SK-N-SH (cell line): ENCODE data around the gene APOL6. TPM values are rescaled to one million over a fixed set of nuclear protein-coding genes. Genes with fewer than 3 reads are reported as not detected.

Source experiments
- CTCF ChIA-PET: fragments of 300-600, 350-600 bp; formaldehyde crosslinking; extraction: SDS; loops from one replicate; lab custom pipeline; 2021; lab: Yijun Ruan, JAX
- POLR2A ChIA-PET: fragments of 350-600 bp; sonication (Branson Sonifier 250); formaldehyde crosslinking; extraction: SDS; loops from one replicate; lab custom pipeline; 2020; ENCODE audit warnings: antibody characterized with exemption, inconsistent platforms; lab: Yijun Ruan, JAX
- DNase-seq: peaks from one replicate; pipeline ENCODE4 v3.0.0; 2012
- H2AFZ ChIP-seq: fragments of 200-600 bp; sonication (generic); 2 replicates; pipeline ENCODE4 v1.8.1; 2016; ENCODE audit warnings: antibody characterized with exemption, mild to moderate bottlenecking, low read depth
- H3F3A ChIP-seq: fragments of 200-600 bp; sonication (generic); replicated peaks from 2 replicates; pipeline ENCODE3; 2016; ENCODE audit warnings: antibody characterized with exemption, mild to moderate bottlenecking; ENCODE audit not compliant: insufficient read depth
- H3K27ac ChIP-seq, 2 experiments: fragments of 200-500 bp in 1 of 2; fragments of 200-600 bp in 1 of 2; sonication (Bioruptor generic) in 1 of 2; sonication (generic), shearing (Covaris generic) in 1 of 2; 2 replicates each; pipeline versions ENCODE4 v1.5.1 to v1.6.1; 2014 to 2016; ENCODE audit warnings: low read depth in 2 of 2, inconsistent platforms in 1 of 2, low read length in 1 of 2, mild to moderate bottlenecking in 1 of 2, mixed read lengths in 1 of 2
- H3K27me3 ChIP-seq: fragments of 200-600 bp; sonication (generic), shearing (Covaris generic); 2 replicates; pipeline ENCODE4 v1.6.1; 2016; ENCODE audit warnings: mixed run types; ENCODE audit not compliant: insufficient read depth
- H3K36me3 ChIP-seq, 2 experiments: fragments of 200-500 bp in 1 of 2; fragments of 200-600 bp in 1 of 2; sonication (Bioruptor generic) in 1 of 2; sonication (generic) in 1 of 2; replicated peaks in 1 of 2; 2 replicates each; pipeline versions ENCODE3 to v1.5.1; 2014 to 2016; ENCODE audit warnings: low read length in 1 of 2, mild to moderate bottlenecking in 1 of 2; ENCODE audit not compliant: insufficient read depth in 2 of 2, control insufficient read depth in 1 of 2
- H3K4me1 ChIP-seq, 2 experiments: fragments of 200-500 bp in 1 of 2; fragments of 200-600 bp in 1 of 2; sonication (Bioruptor generic) in 1 of 2; sonication (generic), shearing (Covaris generic) in 1 of 2; 2 replicates each; pipeline versions ENCODE4 v1.5.1 to v1.6.1; 2014 to 2016; ENCODE audit warnings: low read depth in 1 of 2, low read length in 1 of 2, mixed run types in 1 of 2; ENCODE audit not compliant: insufficient read depth in 2 of 2, control insufficient read depth in 1 of 2
- H3K4me2 ChIP-seq: fragments of 200-600 bp; sonication (generic), shearing (Covaris generic); 2 replicates; pipeline ENCODE4 v1.6.1; 2017; ENCODE audit warnings: mixed run types
- H3K4me3 ChIP-seq, 2 experiments: fragments of 200-500 bp in 1 of 2; fragments of 200-600 bp in 1 of 2; sonication (Bioruptor generic) in 1 of 2; sonication (generic), shearing (Covaris generic) in 1 of 2; 2 replicates each; pipeline versions ENCODE4 v1.5.1 to v1.8.1; 2014 to 2016; ENCODE audit warnings: low read depth in 2 of 2, inconsistent platforms in 1 of 2, low read length in 1 of 2, mild to moderate bottlenecking in 1 of 2, mixed read lengths in 1 of 2, moderate library complexity in 1 of 2
- H3K79me2 ChIP-seq: fragments of 200-600 bp; sonication (generic); 2 replicates; pipeline ENCODE4 v1.8.1; 2017; ENCODE audit warnings: mild to moderate bottlenecking; ENCODE audit not compliant: insufficient read depth
- H3K9ac ChIP-seq: fragments of 200-600 bp; sonication (generic); 2 replicates; pipeline ENCODE4 v1.6.1; 2017; ENCODE audit warnings: mixed run types
- H3K9me2 ChIP-seq: fragments of 200-600 bp; sonication (generic); 2 replicates; pipeline ENCODE4 v1.6.1; 2017; ENCODE audit warnings: mixed run types
- H3K9me3 ChIP-seq: fragments of 200-600 bp; sonication (generic); 2 replicates; pipeline ENCODE4 v1.6.1; 2017; ENCODE audit warnings: mixed run types, mild to moderate bottlenecking, moderate library complexity
- H4K20me1 ChIP-seq: fragments of 200-600 bp; sonication (generic); 2 replicates; pipeline ENCODE4 v1.6.1; 2017; ENCODE audit warnings: mild to moderate bottlenecking, mixed run types; ENCODE audit not compliant: insufficient read depth
- CHD2 ChIP-seq: fragments of 150-350 bp; IDR thresholded peaks from 2 replicates; pipeline ENCODE4 v1.6.1; 2018; ENCODE audit warnings: low read length; ENCODE audit not compliant: partially characterized antibody
- CTCF ChIP-seq: fragments of 200-600 bp; sonication (generic); IDR thresholded peaks from 2 replicates; pipeline ENCODE4 v1.6.1; 2017; ENCODE audit warnings: antibody characterized with exemption, mild to moderate bottlenecking, moderate library complexity
- ELF1 ChIP-seq: IDR thresholded peaks from 2 replicates; pipeline ENCODE4 v1.4.0; 2012
- GATA2 ChIP-seq: sonication (generic); formaldehyde crosslinking; IDR thresholded peaks from 2 replicates; pipeline ENCODE4 v1.5.0; 2020; ENCODE audit warnings: mild to moderate bottlenecking, missing genetic modification reagents
- JUND ChIP-seq: IDR thresholded peaks from 2 replicates; pipeline ENCODE4 v1.4.0; 2012
- MAX ChIP-seq: IDR thresholded peaks from 2 replicates; pipeline ENCODE4 v1.4.0; 2012; ENCODE audit warnings: low read depth
- MEF2A ChIP-seq: IDR thresholded peaks from 2 replicates; pipeline ENCODE4 v1.4.0; 2012; ENCODE audit warnings: low read depth, borderline replicate concordance
- MXI1 ChIP-seq: IDR thresholded peaks from 2 replicates; pipeline ENCODE4 v1.6.1; 2012; ENCODE audit warnings: mild to moderate bottlenecking, low read depth, low read length, improper control_type of control experiment
- NFIC ChIP-seq: IDR thresholded peaks from 2 replicates; pipeline ENCODE4 v1.4.0; 2012; ENCODE audit warnings: borderline replicate concordance
- POLR2AphosphoS5 ChIP-seq: IDR thresholded peaks from 2 replicates; pipeline ENCODE4 v1.6.1; 2012; ENCODE audit warnings: low read depth, low read length
- REST ChIP-seq: IDR thresholded peaks from 2 replicates; pipeline ENCODE4 v1.6.1; 2012; ENCODE audit warnings: mild to moderate bottlenecking, low read depth, low read length, moderate library complexity
- RXRA ChIP-seq: IDR thresholded peaks from 2 replicates; pipeline ENCODE4 v1.4.0; 2012; ENCODE audit warnings: low read depth, mild to moderate bottlenecking, borderline replicate concordance
- SIN3A ChIP-seq: IDR thresholded peaks from 2 replicates; pipeline ENCODE4 v1.6.1; 2012; ENCODE audit warnings: low read depth, mild to moderate bottlenecking, low read length, moderate library complexity, borderline replicate concordance
- SMC3 ChIP-seq: IDR thresholded peaks from 2 replicates; pipeline ENCODE4 v1.6.1; 2012; ENCODE audit warnings: low read depth, low read length, improper control_type of control experiment
- TAF1 ChIP-seq: IDR thresholded peaks from 2 replicates; pipeline ENCODE4 v1.6.1; 2012; ENCODE audit warnings: low read depth, mild to moderate bottlenecking, low read length, moderate library complexity, borderline replicate concordance
- TCF12 ChIP-seq: IDR thresholded peaks from 2 replicates; pipeline ENCODE4 v1.4.0; 2012
- USF1 ChIP-seq: IDR thresholded peaks from 2 replicates; pipeline ENCODE4 v1.4.0; 2012; ENCODE audit warnings: low read depth, borderline replicate concordance
- USF2 ChIP-seq: fragments of 150-350 bp; IDR thresholded peaks from 2 replicates; pipeline ENCODE4 v1.6.1; 2017; ENCODE audit warnings: antibody characterized with exemption, low read length, low read depth, borderline replicate concordance
- YY1 ChIP-seq: IDR thresholded peaks from 2 replicates; pipeline ENCODE4 v1.4.0; 2012; ENCODE audit warnings: low read depth, mild to moderate bottlenecking
- WGBS: methylation state at CpG from one replicate; pipeline ENCODE4 v1.1.6; 2017; ENCODE audit warnings: low lambda C conversion rate; 5-methylcytosine and 5-hydroxymethylcytosine counted together
- polyA plus RNA-seq, 3 experiments: library from polyadenylated mRNA; depleted of rRNA; stranded (reverse); fragments of >200 nt; gene quantifications; 2 replicates each; pipeline ENCODE4 v1.2.3, GENCODE V29; 2012

Gene APOL6
- polyA plus RNA-seq, 1 of the 3 experiments (the other 2 are of a cell fraction): 0.90 TPM

GRCh38 chr22:35663371-35663770 lies 15.1 kb downstream of the APOL6 start:
- H3K9ac ChIP-seq: no peak overlapping the region
- WGBS: 69% methylated on average over 3 of the region's 3 CpGs

GRCh38 chr22:35664955-35665587 lies 16.8 kb downstream of the APOL6 start:
- no peak for DNase-seq
- Histone ChIP-seq H3K9ac (no peak overlapping the region), H3K9me2 (no peaks in the 10 kb centered on the region), H3K36me3 (no peaks in the 10 kb centered on the region), H3K4me1 (peaks cover 0 to 10% of the 10 kb centered on the region in 2 experiments; a peak in 2 of 4 replicates), H2AFZ (no peak overlapping the region), H3K9me3 (0 out of 2 replicates have a peak, but pooled peaks cover 9% of the 10 kb centered on the region), H3K79me2 (no peaks in the 10 kb centered on the region), H3K27me3 (no peaks in the 10 kb centered on the region), H4K20me1 (no peaks in the 10 kb centered on the region), H3K4me2 (no peak overlapping the region), H3K27ac (no peak overlapping the region), H3K4me3 (no peak overlapping the region), H3F3A (no peaks in the 10 kb centered on the region)
- ChIA-PET CTCF (interaction anchor here (1.0 kb wide), 1 partner anchor 26 kb away, joined by 3 read pairs; no protein-coding TSS in a partner anchor), POLR2A (no interaction called here)
- TF ChIP-seq REST: no peak
- no peak for TF ChIP-seq JUND
- no peak for TF ChIP-seq USF2
- TF ChIP-seq SMC3: no peak
- no peak for TF ChIP-seq SIN3A
- no peak for TF ChIP-seq MXI1
- TF ChIP-seq RXRA: no peak
- no peak for TF ChIP-seq MAX
- no peak for TF ChIP-seq NFIC
- 81% methylated on average over 5 of the region's 5 CpGs for WGBS

More at GRCh38 chr22:35663371-35663770, 15.1 kb downstream of the APOL6 start:
- CTCF ChIA-PET: interaction anchor here (0.6 to 1.0 kb wide), 2 partner anchors 34 to 36 kb away, joined by 3 to 4 read pairs; no protein-coding TSS in a partner anchor
- 0 out of 2 replicates have a peak, but pooled peaks cover 9% of the 10 kb centered on the region for H3K9me3 ChIP-seq
- no peak overlapping the region for H3K4me3 ChIP-seq
- no peak for DNase-seq
- no peaks in the 10 kb centered on the region for H3F3A ChIP-seq
- no peaks in the 10 kb centered on the region for H4K20me1 ChIP-seq
- no peak overlapping the region for H2AFZ ChIP-seq
- no peak overlapping the region for H3K4me2 ChIP-seq
- H3K27ac ChIP-seq: no peak overlapping the region
- no peaks in the 10 kb centered on the region for H3K27me3 ChIP-seq
- H3K36me3 ChIP-seq: no peaks in the 10 kb centered on the region
- H3K79me2 ChIP-seq: no peaks in the 10 kb centered on the region
- H3K9me2 ChIP-seq: no peaks in the 10 kb centered on the region
- TF ChIP-seq MEF2A (no peak), POLR2AphosphoS5 (no peak), CHD2 (no peak), GATA2 (CRISPR knock-in tag) (no peak), TCF12 (no peak), TAF1 (no peak), CTCF (no peak), RXRA (no peak), USF1 (no peak), YY1 (no peak), ELF1 (no peak)
- POLR2A ChIA-PET: no interaction called here
- H3K4me1 ChIP-seq: peaks cover 0 to 10% of the 10 kb centered on the region in 2 experiments; a peak in 2 of 4 replicates
